Peyer's patch (tissue), 4 donors: ENCODE data around the gene CAPNS1. TPM values are rescaled to one million over a fixed set of nuclear protein-coding genes. Genes with fewer than 3 reads are reported as not detected.

Source experiments
- DNase-seq, 3 donors: peaks; one replicate each; pipeline ENCODE4 v3.0.0-alpha.2; 2017 to 2019
- H3K27ac ChIP-seq, 4 donors: fragments of 200-600 bp; sonication (generic); one replicate each; pipeline ENCODE4 v1.5.1; 2016 to 2019
- H3K27me3 ChIP-seq, 2 donors: fragments of 200-600 bp; sonication (generic); one replicate each; pipeline ENCODE4 v1.5.1; 2019
- H3K36me3 ChIP-seq, 3 donors: fragments of 200-600 bp; sonication (generic); one replicate each; pipeline ENCODE4 v1.5.1; 2016 to 2019
- H3K4me1 ChIP-seq, 4 donors: fragments of 200-600 bp; sonication (generic); one replicate each; pipeline ENCODE4 v1.5.1; 2016 to 2019
- H3K4me3 ChIP-seq, 4 donors: fragments of 200-600 bp; sonication (generic); 1 replicate in 3 of 4; 2 replicates in 1 of 4; pipeline ENCODE4 v1.5.1; 2016 to 2019; ENCODE audit warnings: mild to moderate bottlenecking in 1 of 4
- H3K9me3 ChIP-seq, 4 donors: fragments of 200-600 bp; sonication (generic); one replicate each; pipeline ENCODE4 v1.5.1; 2016 to 2019; ENCODE audit warnings: mild to moderate bottlenecking in 1 of 4
- CTCF ChIP-seq, 6 experiments: fragments of 450-650 bp in 4 of 6; fragments of 200-600 bp in 2 of 6; sonication (generic) in 1 of 6; IDR thresholded peaks; one replicate each; pipeline ENCODE4 v1.5.1; 2017 to 2019; ENCODE audit warnings: antibody characterized with exemption in 6 of 6, mild to moderate bottlenecking in 3 of 6, moderate library complexity in 1 of 6
- POLR2A ChIP-seq, 2 donors: fragments of 450-650 bp; IDR thresholded peaks; one replicate each; pipeline ENCODE4 v1.5.1; 2017; ENCODE audit warnings: antibody characterized with exemption in 2 of 2, mild to moderate bottlenecking in 2 of 2, moderate library complexity in 2 of 2
- total RNA-seq, 4 donors: library from RNA; depleted of rRNA; stranded (reverse); fragments of >200 nt; gene quantifications; one replicate each; pipeline ENCODE4 v1.1.0, GENCODE V29; 2016

Gene CAPNS1
- total RNA-seq, 4 donors from 2014 or later: 131 to 320 (median 263) TPM

- DNase-seq: no peak
- Histone ChIP-seq H3K27me3 (no peaks in the 10 kb centered on the region), H3K9me3 (no peaks in the 10 kb centered on the region), H3K27ac (no peak overlapping the region), H3K4me3 (no peak overlapping the region), H3K36me3 (peaks cover 0 to 71% (median 2%) of the 10 kb centered on the region in 3 donors), H3K4me1 (peaks cover 0 to 4% (median 0%) of the 10 kb centered on the region in 4 donors)
- TF ChIP-seq CTCF (IDR thresholded peaks at IDR 0.05): no peak
- TF ChIP-seq POLR2A (IDR thresholded peaks at IDR 0.05): no peak
Measured at GRCh38 chr19:36149673-36150406, 10.0 kb downstream of the CAPNS1 start.

- Histone ChIP-seq H3K27ac (peak overlapping the region in 3 of 4 donors; percentile 69 to 98 (median 88)), H3K27me3 (no peaks in the 10 kb centered on the region), H3K4me1 (peaks cover 0 to 4% (median 0%) of the 10 kb centered on the region in 4 donors), H3K36me3 (peaks cover 0 to 64% (median under 1%) of the 10 kb centered on the region in 3 donors), H3K9me3 (no peaks in the 10 kb centered on the region), H3K4me3 (no peak overlapping the region)
- TF ChIP-seq POLR2A (IDR thresholded peaks at IDR 0.05) (no peak), CTCF (IDR thresholded peaks at IDR 0.05) (no peak)
- no peak for DNase-seq
Measured at GRCh38 chr19:36150586-36150985, 10.7 kb downstream of the CAPNS1 start.

- Histone ChIP-seq H3K27me3 (no peaks in the 10 kb centered on the region), H3K36me3 (peaks cover 0 to 56% (median 0%) of the 10 kb centered on the region in 3 donors), H3K4me3 (peak overlapping the region; percentile 27 to 59 (median 42)), H3K9me3 (no peaks in the 10 kb centered on the region), H3K27ac (peak overlapping the region; percentile 69 to 98 (median 82)), H3K4me1 (peaks cover 0 to 4% (median 0%) of the 10 kb centered on the region in 4 donors)
- TF ChIP-seq CTCF (IDR thresholded peaks at IDR 0.05) (no peak), POLR2A (IDR thresholded peaks at IDR 0.05) (no peak)
- DNase-seq: peak in 1 of 3 donors; percentile 53
Measured at GRCh38 chr19:36151144-36152018, 11.5 kb downstream of the CAPNS1 start.

GRCh38 chr19:36152019-36152351 is 12.1 kb downstream of the CAPNS1 start:
- no peak for DNase-seq
- no peak for TF ChIP-seq CTCF (IDR thresholded peaks at IDR 0.05)
- TF ChIP-seq POLR2A (IDR thresholded peaks at IDR 0.05): no peak
- H3K9me3 ChIP-seq: no peaks in the 10 kb centered on the region
- H3K4me3 ChIP-seq: peak overlapping the region; percentile 27 to 59 (median 42)
- peak overlapping the region; percentile 69 to 98 (median 82) for H3K27ac ChIP-seq
- H3K4me1 ChIP-seq: peaks cover 0 to 4% (median 0%) of the 10 kb centered on the region in 4 donors
- H3K36me3 ChIP-seq: peaks cover 0 to 50% (median 0%) of the 10 kb centered on the region in 3 donors
- H3K27me3 ChIP-seq: no peaks in the 10 kb centered on the region

GRCh38 chr19:36152352-36153091 is 12.7 kb downstream of the CAPNS1 start, which contains the start of gene COX7A1:
Gene COX7A1, minus strand, starts transcription at chr19:36152447. Its CDS starts 40 bp downstream, at chr19:36152407.
- TF ChIP-seq CTCF (IDR thresholded peaks at IDR 0.05) (no peak), POLR2A (IDR thresholded peaks at IDR 0.05) (no peak)
- H3K27me3 ChIP-seq: no peaks in the 10 kb centered on the region
- H3K9me3 ChIP-seq: no peaks in the 10 kb centered on the region
- H3K27ac ChIP-seq: peak within 1 kb of the TSS; percentile 69 to 98 (median 82)
- H3K4me1 ChIP-seq: peaks cover 0 to 4% (median 0%) of the 10 kb centered on the region in 4 donors
- H3K4me3 ChIP-seq: peak within 1 kb of the TSS; percentile 27 to 59 (median 42)
- DNase-seq: peak in 2 of 3 donors; percentile 61 to 62
- peaks cover 0 to 45% (median 0%) of the 10 kb centered on the region in 3 donors for H3K36me3 ChIP-seq
